CD4-positive, alpha-beta T cell (primary cell): ENCODE results near the gene SWAP70. TPM values are rescaled to one million over a fixed set of nuclear protein-coding genes. Genes with fewer than 3 reads are reported as not detected.

Source experiments
- ATAC-seq: fragments of 200-7000 bp; cut with Tn5 transposase; one replicate; pipeline ENCODE4 v1.10.0; 2022; ENCODE audit warnings: mild to moderate bottlenecking; ENCODE audit not compliant: poor library complexity
- CTCF ChIA-PET: fragments of 350-600 bp; sonication (Branson Sonifier 250); formaldehyde crosslinking; loops from one replicate; lab custom pipeline; 2021; ENCODE audit warnings: antibody characterized with exemption, inconsistent platforms; lab: Charles Lee
- POLR2A ChIA-PET: fragments of 350-600 bp; sonication (Branson Sonifier 250); formaldehyde crosslinking; loops from one replicate; lab custom pipeline; 2021; ENCODE audit warnings: antibody characterized with exemption, inconsistent platforms; lab: Charles Lee
- DNase-seq, 14 experiments: peaks; one replicate each; pipeline ENCODE4 v3.0.0-alpha.2; 2013 to 2020; ENCODE audit warnings: mixed read lengths in 2 of 14
- H3K27ac ChIP-seq, 2 donors: one replicate each; pipeline versions ENCODE4 v1.5.1 to v1.7.0; 2013; ENCODE audit warnings: low read length in 2 of 2, low read depth in 1 of 2, mild to moderate bottlenecking in 1 of 2
- H3K27me3 ChIP-seq, 2 experiments: 1 replicate in 1 of 2; 2 replicates in 1 of 2; pipeline versions ENCODE4 v1.6.1 to v1.7.0; 2013; ENCODE audit warnings: low read length in 2 of 2, control low read depth in 1 of 2, mild to moderate bottlenecking in 1 of 2, moderate library complexity in 1 of 2; ENCODE audit not compliant: insufficient read depth in 2 of 2, control insufficient read depth in 1 of 2
- H3K36me3 ChIP-seq: one replicate; pipeline ENCODE4 v1.6.1; 2013; ENCODE audit warnings: low read length, control low read depth; ENCODE audit not compliant: insufficient read depth
- H3K4me1 ChIP-seq: one replicate; pipeline ENCODE4 v1.6.1; 2013; ENCODE audit warnings: low read length, control low read depth; ENCODE audit not compliant: insufficient read depth
- H3K4me3 ChIP-seq: one replicate; pipeline ENCODE4 v1.5.1; 2013; ENCODE audit warnings: mild to moderate bottlenecking, low read length, moderate library complexity
- H3K9me3 ChIP-seq, 2 experiments: 1 replicate in 1 of 2; 2 replicates in 1 of 2; pipeline versions ENCODE4 v1.6.1 to v1.7.0; 2013; ENCODE audit warnings: low read length in 2 of 2, mild to moderate bottlenecking in 2 of 2, control low read depth in 1 of 2, moderate library complexity in 1 of 2; ENCODE audit not compliant: control insufficient read depth in 1 of 2, insufficient read depth in 1 of 2
- H3K27ac Mint-ChIP-seq: one replicate; pipeline ENCODE4 v1.8.0; 2020; ENCODE audit warnings: mixed read lengths
- H3K27me3 Mint-ChIP-seq: one replicate; pipeline ENCODE4 v1.8.0; 2021; ENCODE audit warnings: mixed read lengths
- H3K36me3 Mint-ChIP-seq: one replicate; pipeline ENCODE4 v1.8.0; 2021; ENCODE audit warnings: low read depth, mixed read lengths
- H3K4me1 Mint-ChIP-seq: one replicate; pipeline ENCODE4 v1.8.0; 2021; ENCODE audit warnings: low read depth, mixed read lengths
- H3K4me3 Mint-ChIP-seq: one replicate; pipeline ENCODE4 v1.8.0; 2020; ENCODE audit warnings: mild to moderate bottlenecking, mixed read lengths
- H3K9me3 Mint-ChIP-seq: one replicate; pipeline ENCODE4 v1.8.0; 2020; ENCODE audit warnings: mixed read lengths
- CTCF ChIP-seq: fragments of 200-600 bp; IDR thresholded peaks from one replicate; pipeline ENCODE4 v1.8.0; 2022; ENCODE audit warnings: antibody characterized with exemption, mild to moderate bottlenecking
- intact Hi-C, 2 experiments: fragments of 100-400 bp; cut with DNase I in 1 of 2; cut with micrococcal nuclease in 1 of 2; formaldehyde crosslinking; loops; one replicate each; pipeline versions ENCODE4 v1.15.1 to v1.9.0; 2023 to 2025; cut with DNase I, micrococcal nuclease
- total RNA-seq, 174 experiments: library from RNA in 2 of 174; stranded (reverse) in 2 of 174; gene quantifications; one replicate each; pipeline ENCODE4 v1.2.3 and lab custom pipeline; 2021 to 2026

Gene SWAP70
- total RNA-seq, 2 experiments from 2014 or later, result 4.0 to 4.1 TPM

DNA sequence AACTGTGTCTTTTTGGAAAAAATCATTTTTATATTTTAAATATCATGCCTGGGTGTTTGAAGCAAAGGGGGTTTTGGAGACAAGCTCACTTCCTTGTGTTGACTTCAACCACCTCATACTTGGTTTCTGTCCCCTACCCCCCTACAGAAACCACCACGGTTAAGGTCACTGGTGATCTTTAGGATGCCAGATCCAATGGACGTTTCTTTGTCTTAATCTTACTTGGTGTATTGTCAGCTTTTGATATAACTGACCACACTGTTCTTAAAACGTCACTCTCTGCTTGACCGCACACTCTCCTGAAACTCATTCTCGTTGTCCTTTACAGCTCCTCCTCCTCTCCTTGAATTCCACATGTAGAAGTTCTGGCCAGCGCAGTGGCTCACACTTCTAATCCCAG lies 34.8 kb upstream of the SWAP70 start:
- POLR2A ChIA-PET, result no interaction called here
- Histone ChIP-seq H3K36me3 (no peaks in the 10 kb centered on the region), H3K4me3 (no peak overlapping the region), H3K9me3 (no peaks in the 10 kb centered on the region), H3K27ac (no peak overlapping the region), H3K4me1 (no peaks in the 10 kb centered on the region), H3K27me3 (no peaks in the 10 kb centered on the region)
- CTCF ChIA-PET, result interaction anchor here (1.3 kb wide), 1 partner anchor 11 kb away, joined by 3 read pairs; no protein-coding TSS in a partner anchor
- H3K4me1 Mint-ChIP-seq, result no peaks in the 10 kb centered on the region
- H3K9me3 Mint-ChIP-seq, result no peaks in the 10 kb centered on the region
- no peak for TF ChIP-seq CTCF
- H3K4me3 Mint-ChIP-seq, result no peak overlapping the region
- DNase-seq (no peak), ATAC-seq (no peak)
- intact Hi-C loops, result no loop called here
- H3K27me3 Mint-ChIP-seq, result no peaks in the 10 kb centered on the region
- H3K27ac Mint-ChIP-seq, result no peak overlapping the region
- no peaks in the 10 kb centered on the region for H3K36me3 Mint-ChIP-seq

DNA sequence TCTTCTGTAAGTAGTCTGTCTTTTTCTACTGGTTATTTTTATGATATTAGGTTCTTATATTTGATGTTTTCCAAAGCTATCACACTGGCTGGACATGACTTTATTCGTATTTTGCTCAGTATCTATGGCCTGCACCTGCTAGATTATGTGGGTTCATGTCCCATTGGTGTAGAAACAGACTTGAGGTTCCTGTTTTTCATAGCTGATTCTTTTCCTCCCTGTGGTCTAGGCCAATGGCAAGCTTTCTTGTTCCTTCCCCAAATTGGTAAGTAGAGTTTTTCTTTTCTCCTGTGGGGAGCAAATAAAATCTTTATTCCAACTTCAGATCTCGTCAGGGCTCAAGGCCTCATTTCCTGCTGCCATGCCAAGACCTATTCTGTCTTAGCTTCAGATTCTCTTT lies 30.2 kb upstream of the SWAP70 start:
- peak in 1 of 14 experiments; percentile 3 for DNase-seq
- Mint-ChIP-seq H3K4me1 (no peaks in the 10 kb centered on the region), H3K27me3 (no peaks in the 10 kb centered on the region), H3K36me3 (no peaks in the 10 kb centered on the region), H3K27ac (no peak overlapping the region), H3K4me3 (no peak overlapping the region), H3K9me3 (no peaks in the 10 kb centered on the region)
- no peak for ATAC-seq
- POLR2A ChIA-PET, result no interaction called here
- intact Hi-C loops, result no loop called here
- Histone ChIP-seq H3K9me3 (no peaks in the 10 kb centered on the region), H3K4me3 (no peak overlapping the region), H3K36me3 (no peaks in the 10 kb centered on the region), H3K27ac (no peak overlapping the region), H3K27me3 (no peaks in the 10 kb centered on the region), H3K4me1 (no peaks in the 10 kb centered on the region)
- CTCF ChIA-PET, result interaction anchor here (0.6 kb wide), 1 partner anchor 292 kb away, joined by 3 read pairs; no protein-coding TSS in a partner anchor
- no peak for TF ChIP-seq CTCF

- Histone ChIP-seq H3K27ac (no peak overlapping the region), H3K9me3 (no peaks in the 10 kb centered on the region), H3K4me3 (no peak overlapping the region), H3K27me3 (no peaks in the 10 kb centered on the region), H3K36me3 (no peaks in the 10 kb centered on the region), H3K4me1 (no peaks in the 10 kb centered on the region)
- Mint-ChIP-seq H3K27ac (no peak overlapping the region), H3K27me3 (peaks cover 4% of the 10 kb centered on the region), H3K36me3 (no peaks in the 10 kb centered on the region), H3K9me3 (no peaks in the 10 kb centered on the region), H3K4me3 (no peak overlapping the region), H3K4me1 (no peaks in the 10 kb centered on the region)
- CTCF ChIA-PET, result no interaction called here
- TF ChIP-seq CTCF, result no peak
- POLR2A ChIA-PET, result no interaction called here
- no peak for DNase-seq
- intact Hi-C loops, result no loop called here
- no peak for ATAC-seq
Observed at GRCh38 chr11:9636691-9637090, 27.2 kb upstream of the SWAP70 start.
